HG03196 (cell line): Measurements from ENCODE around the gene MEGF11.

Experiments
- ATAC-seq: cut with Tn5 transposase; IDR thresholded peaks from one replicate; pipeline ENCODE4 v1.9.1; 2021; ENCODE audit not compliant: unreplicated experiment

MEGF11 gene

DNA sequence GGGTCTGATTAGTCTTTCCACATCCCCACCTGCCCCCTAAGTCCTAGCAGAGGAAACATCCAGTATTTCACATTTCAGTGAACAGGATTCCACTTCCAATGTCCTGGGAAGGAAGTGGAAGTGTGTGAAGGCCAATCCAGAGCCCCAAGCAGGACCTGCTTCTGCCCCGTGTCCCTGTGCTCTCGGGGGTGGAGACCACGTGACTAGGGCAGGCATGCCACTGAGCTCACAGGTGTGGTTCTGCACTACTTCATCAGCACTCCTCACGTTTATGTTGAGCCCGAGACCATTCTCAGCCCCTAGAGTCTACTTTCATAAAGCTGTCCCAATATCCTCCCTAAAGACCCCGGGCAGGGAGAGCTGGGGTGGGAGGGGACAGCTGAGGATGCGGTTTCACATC lies 299.9 kb downstream of the MEGF11 start:
- ATAC-seq: no peak

DNA sequence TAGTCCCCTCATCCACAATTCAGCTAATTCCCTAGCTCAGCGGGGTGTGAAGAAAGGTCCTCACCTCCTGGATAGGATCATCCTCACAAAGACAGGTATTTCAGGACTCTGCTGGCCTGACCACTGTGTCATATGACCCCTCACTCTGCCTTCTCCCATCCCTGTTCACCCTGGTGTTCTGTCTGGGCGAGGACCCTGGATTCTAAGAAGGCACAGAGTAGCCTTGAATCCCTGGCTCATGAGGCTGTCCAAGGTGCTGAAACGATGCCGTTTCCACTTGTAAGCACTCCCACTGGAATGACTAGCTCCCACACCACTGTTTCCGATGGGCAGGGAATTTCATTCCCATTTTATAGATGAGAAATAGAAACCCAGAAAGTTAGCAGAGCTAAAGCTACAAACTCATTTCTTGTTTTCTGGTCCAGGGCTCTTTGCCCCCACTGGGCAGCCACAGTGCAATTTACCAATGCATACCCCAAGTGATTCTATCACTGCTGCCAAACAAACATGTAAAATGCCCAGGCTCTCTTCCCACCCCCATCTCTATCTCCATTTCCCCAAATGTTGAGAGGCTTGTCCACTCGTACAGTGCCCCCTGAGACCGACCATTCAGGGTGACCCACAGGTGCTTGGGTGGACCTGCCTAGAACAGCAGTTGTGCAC lies 301.0 kb downstream of the MEGF11 start:
- no peak for ATAC-seq

DNA sequence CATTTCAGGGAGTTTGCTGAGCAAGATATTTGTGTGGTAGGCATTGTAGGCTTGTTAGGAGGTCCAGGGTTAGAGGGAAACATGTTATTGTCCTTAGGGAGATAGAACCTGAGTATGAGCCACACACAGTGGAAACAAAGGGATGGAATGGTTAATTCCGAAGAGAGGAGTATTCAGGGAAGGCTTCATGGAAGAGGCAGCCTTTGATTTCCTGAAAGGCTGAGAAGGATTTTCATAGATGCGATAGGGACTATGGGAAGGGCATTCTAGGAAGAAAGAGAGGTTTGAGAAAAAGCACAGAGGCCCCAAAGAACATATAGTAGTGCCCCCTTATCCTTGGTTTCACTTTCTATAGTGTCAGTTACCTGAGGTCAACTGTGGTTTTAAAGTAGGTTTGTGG lies 302.5 kb downstream of the MEGF11 start:
- no peak for ATAC-seq

DNA sequence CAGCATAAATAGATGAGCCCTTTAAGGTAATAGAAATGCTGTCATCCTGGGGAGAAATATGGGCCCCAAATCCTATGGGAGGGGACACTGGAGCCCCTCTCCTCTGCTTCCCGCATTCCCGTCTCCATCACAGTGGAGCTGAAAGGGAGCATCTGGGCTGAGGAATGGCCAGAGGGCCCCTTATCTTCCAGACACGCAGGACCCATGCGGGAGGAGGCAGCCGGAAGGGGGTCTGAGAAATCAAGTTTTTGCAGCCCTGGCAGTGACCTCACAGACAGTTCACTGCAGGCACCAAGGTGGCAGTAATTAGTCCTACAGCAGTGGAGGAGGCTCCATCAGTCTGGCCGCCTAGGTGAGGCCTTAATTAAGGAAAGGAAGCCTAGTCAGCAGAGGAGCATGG lies 304.1 kb downstream of the MEGF11 start:
- no peak for ATAC-seq

DNA sequence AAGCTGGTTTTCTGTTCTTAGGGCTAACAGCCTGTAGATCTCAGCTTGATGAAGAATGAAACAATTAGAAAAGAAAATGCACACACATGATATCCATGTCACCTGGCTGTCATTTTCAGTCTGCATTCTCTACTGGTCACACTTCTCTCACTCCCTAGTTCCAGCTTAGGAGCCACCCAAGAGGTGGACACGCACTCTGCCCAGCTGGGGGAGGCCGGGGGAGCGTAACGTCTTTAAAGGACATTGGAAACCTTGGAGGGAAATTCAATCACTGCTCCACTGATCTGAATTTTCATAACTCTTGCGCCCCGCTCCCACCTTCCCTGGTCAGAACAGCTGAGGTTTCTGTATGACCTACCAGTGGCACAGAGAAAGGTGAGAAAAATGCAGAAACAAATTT lies 304.5 kb downstream of the MEGF11 start:
- no peak for ATAC-seq

DNA sequence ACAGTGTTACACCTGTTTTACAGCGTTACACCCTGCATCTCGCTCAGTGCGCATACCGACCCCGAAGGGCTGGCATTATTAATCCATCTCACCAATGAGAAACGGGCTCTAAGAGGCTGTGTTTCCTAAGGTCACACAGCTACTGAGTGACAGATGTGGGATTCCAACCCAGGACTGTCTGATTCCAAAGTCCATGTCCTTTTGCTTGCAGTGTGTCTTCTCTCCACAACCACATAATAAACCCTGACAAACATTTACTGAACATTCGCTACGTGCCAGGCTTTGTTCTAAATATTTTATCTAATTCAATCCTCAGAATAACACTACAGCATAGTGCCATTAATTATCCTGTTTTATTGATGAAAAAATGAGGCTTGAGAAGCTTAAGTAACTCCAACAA lies 305.2 kb downstream of the MEGF11 start:
- ATAC-seq: no peak

DNA sequence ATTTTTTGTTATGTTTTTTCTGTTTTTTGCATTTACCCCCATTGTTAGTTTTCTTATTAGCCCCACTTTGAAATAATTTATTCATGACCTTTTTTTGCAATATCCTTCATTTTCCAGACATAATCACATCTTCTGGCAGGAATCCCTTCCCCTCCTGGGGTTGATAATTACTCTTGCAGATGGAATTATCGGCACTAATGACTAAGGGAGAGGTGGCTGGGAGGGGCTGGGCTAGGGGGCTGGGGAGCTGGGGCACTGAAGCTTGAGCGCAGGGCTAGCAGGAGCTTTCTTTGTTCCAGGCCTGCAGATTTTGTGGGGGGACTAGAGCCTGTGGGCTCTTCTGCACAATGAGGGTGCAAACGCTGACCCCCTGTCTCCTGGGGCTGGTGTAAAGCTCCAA lies 306.5 kb downstream of the MEGF11 start:
- ATAC-seq: no peak

DNA sequence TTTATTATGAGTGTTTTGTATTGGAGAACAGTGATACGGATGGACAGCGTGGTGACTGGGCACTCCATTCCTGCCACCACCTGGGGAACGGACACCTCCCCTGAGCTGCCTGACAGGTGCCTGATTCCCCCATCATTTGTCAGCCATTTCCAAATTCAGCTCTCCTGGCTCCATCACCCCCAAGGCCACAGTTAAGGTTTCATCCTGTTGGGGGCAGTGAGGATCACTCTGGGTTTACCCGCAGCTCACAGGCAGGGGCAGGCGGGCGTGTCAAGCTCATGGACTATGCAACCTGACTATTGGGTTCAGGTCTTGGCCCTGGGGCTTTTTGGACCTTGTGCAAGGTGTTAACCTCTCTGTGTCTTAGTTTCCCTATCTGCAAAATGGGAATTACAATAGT lies 307.9 kb downstream of the MEGF11 start:
- no peak for ATAC-seq

DNA sequence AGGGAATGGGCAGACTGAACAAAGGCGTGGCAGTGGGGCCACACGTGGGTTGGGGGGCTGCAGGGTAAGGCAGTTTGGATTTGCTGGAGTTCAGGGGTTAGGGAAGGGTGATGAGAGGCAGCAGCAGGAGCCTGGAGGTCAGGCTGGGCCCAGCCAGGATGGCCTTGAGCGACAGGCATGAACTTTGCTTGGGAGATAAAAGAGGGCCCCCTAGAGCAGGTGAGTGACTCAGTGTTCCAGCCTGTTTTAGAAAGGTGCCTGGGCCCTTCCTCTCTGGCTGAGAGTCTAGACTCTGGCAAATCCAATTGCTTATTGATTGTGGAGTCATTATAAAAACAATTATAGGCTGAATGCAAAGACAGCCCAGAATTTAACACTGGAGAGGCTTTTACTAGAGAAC lies 309.1 kb downstream of the MEGF11 start:
- no peak for ATAC-seq

DNA sequence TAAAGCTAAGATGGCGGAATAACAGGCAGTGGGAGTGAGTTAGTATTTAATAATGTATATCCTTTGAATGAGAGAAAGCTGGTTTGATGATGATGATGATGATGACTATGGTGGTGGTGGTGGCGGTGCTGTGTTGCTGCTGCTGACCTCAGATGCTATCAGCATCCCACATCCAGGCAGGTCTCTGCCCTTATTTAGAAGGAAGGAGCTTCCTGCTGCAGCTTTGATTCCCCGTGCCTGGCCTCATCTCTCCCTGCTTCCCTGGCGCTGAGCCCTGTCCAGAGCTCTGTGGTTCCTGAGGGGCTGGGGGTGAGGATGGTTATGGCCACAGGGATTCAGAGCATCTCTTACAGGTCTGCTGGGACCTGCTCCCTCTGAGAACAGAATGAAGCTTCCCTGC lies 311.1 kb downstream of the MEGF11 start:
- ATAC-seq: no peak

DNA sequence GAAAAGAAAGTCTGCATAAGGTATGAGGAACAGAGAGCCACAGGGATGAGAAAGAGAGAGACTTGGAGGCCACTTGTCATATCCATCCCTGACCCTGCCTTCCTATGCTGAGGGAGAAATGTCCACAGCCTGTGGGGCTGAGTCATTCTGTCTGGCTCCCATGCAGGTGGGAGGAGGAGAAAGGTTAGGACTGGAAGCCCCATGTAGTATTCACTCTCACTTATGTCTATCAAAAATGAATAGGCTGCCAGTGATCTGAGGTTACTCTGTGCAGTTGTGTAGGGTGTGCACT lies 313.0 kb downstream of the MEGF11 start:
- ATAC-seq: no peak

DNA sequence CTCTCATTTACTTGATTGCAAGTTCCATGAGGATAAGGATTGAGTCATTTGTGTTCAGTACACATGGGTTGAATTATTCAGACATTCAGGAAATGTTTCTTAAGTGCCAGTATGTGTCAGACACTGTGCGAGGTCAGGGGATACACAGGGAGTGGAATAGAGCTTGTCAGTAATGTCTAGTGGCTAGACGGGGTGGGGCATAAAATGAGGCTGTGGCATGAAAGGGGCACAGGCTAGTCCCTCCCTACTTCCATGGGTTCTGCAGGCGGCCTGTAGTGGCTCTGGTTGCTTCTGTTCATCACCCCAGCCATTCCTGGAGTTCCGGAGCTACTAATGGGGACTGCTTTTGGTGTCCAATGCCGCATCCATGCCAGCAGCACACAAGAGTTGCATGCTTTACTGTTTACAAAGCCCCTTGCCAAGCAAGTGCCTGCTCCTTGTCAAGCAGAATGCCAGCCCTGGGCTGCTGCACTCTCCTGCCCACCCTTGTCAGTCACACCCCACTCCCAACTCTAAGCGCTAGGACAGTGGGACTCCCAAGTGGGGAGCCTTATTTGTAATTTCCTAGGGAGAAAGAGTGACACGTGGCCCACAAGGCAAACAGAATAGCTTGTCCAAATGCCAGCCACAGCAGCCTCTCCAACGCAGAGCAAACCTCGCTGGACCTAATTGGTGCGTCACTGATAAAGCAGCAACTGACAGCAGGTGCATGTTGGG lies 313.5 kb downstream of the MEGF11 start:
- no peak for ATAC-seq

DNA sequence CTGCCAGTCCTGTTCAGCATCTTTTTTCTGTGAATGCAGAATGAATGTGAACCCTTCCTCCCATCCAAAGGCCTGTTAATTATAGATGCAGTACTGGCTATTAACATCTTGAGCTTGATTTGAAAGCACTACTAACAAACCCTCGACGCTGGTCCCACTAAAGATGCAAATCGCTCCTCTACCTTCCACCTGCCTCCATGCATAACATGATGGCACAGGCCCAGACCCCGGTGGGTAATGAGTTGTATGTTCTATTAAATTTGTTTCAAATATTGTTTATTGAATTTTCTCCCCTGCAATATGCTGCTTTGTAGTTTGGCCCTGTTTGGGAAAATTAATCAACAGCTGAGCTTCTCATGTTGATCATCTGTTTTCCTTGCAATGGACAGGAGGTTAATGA lies 314.9 kb downstream of the MEGF11 start:
- no peak for ATAC-seq

DNA sequence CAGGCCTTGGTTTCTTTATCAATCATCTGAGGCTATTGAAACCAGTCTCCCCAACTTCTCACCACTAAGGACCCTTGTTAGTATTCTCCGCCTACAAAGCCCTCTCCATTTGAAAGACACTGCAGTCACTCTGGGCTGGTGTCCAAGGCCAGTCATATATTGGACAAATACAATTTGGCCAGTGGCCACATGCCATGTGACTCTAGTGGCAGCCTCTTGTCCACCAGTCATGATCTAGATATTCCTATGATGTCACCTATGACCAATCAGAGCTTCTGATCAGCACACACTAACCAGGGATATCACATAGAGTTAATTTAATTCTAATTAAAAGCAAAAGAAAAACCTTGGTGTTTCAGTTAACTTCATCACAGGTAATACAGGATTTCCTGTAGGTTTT lies 316.1 kb downstream of the MEGF11 start:
- no peak for ATAC-seq

DNA sequence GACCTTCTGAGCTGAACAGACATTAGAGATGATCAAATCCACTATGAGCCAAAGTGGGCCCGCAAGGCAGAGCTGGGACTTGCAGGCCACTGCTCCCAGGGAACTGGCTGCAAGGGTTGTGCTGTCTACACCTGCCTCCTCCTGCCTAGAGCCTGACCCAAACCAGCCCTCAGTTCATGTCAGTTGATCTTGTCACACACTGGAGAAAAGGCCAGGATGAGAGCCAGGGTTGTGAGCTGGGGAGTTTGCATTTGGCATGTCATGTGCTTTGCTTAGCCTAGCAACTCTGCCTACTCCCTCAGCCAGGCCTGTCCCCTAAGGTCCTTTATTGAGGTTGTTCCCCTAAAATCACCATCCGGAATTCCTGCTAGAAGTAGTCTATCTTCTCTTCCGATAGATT lies 316.5 kb downstream of the MEGF11 start:
- no peak for ATAC-seq

DNA sequence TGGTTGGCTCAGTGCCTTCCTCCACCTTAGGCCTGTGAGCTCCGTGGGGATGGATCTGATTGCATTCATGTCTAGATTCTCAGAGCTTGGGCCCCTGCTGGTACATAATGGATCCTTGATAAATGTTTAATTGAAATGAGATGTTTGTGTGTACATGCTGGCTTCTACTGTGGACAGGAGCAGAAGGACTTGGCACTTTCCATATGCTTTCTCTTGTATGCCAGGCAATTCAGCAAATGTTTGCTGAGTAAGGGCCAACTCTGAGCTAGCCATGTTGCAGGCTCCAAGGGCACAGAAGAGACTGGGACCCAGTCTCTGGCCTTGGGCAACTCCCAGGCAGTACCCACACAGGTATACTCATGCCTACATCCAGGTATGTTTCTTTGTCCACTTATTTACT lies 317.3 kb downstream of the MEGF11 start:
- no peak for ATAC-seq

DNA sequence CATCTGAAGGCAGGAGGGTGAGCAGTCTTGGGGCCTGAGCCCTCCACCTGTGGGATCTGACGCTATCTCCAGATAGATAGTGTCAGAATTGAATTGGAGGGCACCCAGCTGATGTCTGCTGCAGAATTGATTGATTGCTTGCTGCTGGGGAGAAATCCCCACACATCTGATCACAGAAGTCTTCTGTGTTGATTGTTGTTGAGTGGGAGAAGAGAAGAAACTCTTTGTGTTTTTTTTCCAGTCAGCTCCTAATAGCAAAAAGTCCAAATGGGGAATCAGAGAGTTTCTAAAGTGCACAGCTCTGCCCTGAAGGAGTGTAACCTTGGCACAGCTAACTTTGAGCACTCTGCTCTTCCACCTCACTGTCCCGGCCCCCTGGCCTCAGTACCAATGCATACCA lies 318.2 kb downstream of the MEGF11 start:
- no peak for ATAC-seq

DNA sequence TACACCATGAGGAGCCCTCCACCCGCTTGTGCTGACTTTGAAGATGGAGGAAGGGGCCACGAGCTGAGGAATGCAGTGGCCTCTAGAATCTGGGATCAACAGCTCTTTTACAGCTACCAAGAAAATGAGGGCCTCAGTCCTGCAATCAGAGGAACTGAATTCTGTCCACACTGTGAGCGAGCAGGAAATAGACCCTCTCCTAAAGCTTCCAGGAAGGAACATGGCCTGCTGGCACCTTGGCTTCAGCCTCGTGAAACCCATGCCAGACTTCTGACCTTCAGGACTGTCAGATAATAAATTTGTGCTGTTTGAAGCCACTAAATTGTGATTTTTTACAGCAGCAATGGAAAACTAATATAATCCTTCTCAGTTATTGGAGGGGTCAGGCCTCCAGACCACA lies 322.3 kb downstream of the MEGF11 start:
- no peak for ATAC-seq

DNA sequence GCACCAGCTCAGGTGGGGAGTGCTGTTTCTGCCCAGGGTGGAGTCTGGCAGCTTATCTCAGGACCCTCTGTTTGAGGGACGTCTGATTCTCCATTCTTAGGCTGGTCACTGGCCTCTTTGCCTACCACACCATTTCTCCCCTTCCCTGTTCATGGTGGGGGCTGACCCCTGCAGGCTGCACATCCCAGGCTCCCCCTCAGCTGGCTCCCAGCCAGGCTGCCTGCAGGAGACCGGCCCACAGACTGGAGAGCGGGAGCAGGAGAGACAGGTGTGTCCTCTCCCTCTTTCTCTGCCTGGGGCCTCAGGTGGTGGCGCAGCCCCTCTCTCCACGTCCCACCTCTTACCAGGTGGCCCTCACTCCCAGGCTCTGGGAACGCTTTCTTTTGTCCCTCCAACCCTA lies 323.4 kb downstream of the MEGF11 start:
- no peak for ATAC-seq

DNA sequence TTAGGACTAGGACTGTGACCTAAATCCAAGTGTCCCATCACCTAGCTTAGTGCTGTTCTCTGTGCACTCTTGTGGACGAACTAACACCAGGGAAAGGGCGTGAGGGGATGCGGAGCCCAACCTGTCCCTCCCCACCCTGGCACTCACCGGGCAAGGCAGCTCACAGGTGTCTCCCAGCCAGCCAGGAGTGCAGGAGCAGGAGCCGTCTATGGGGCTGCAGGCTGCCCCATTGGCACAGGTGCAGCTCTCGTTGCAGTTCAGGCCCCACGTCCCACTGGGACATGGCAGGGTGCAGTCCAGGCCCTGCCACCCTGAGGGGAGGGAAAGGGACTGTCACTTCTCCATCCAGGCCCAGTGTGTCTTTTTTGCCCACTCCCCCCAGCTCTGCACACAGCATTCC lies 324.0 kb downstream of the MEGF11 start:
- no peak for ATAC-seq

DNA sequence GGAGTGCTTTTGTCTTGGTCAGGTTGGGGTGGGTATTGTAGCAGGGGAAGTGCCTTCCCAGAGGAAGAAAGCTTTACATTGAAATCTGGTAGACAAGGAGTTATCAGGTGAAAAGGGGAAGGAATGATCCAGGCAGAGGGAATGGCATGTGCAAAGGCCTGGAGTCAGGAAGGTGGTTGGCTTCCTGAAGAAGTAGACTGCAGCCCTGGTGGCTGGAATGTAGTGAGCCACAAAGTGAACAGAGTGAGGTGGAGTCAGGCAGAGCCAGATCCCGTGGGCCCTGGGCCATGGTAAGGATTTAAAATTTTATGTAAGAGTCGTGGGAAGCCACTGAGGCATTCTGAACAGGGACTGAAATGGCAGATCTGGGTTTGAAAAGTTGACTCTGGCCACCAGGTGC lies 326.0 kb downstream of the MEGF11 start:
- ATAC-seq: no peak

DNA sequence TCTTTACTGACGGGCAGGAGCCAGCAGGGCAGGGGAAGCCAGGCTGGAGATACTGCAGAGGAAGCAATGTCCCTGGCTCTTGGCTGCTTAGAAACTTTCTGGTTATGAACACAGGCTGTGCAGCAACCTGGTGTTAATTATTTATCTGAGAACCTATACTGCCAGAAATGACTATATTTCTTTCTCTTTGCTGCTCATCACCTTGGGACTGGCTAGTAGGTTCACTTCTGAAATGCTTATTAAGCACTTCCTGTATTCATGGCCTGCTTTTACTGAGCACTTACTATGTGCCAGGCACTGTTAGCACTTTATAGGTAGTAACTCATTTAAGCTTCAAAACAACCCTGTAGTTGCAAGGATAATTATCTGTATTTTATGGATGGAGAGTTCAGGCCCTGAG lies 326.7 kb downstream of the MEGF11 start:
- ATAC-seq: peak; percentile 46

DNA sequence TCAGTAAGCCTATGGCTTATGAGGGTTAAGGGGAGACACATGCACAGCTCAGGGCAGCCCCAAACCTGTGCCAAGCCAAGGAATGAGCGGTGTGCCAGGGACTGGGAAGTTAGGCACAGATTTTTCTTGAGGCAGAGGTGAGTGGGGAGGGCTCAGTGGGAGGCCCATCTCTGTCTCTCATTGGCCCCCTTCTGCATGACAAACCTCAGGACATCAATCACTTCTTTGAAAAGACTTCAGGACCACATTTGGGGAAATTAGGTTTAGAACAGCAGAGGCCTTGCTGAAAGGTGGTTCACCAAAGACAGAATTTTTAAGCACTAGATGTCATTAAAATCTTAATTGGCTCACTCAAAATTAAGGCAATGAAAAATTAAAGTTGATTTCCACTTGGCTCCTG lies 327.1 kb downstream of the MEGF11 start:
- no peak for ATAC-seq
